ENCODE data around the gene CCDC180.

The CCDC180 gene

GRCh38 chr9:97300586-97300985, 6.9 kb upstream of the CCDC180 start:
- H3K4me3 ChIP-seq (replicated peaks in 1 of 2; ENCODE audit: low read depth in 2 of 2, low read length in 2 of 2): no peak overlapping the region
- no peak for TF ChIP-seq CTCF (IDR thresholded peaks at IDR 0.05; ENCODE audit: low read depth, low read length)
- DNase-seq (ENCODE audit: low read depth in 2 of 2): no peak

GRCh38 chr9:97301974-97302373, 5.5 kb upstream of the CCDC180 start:
- no peak overlapping the region for H3K4me3 ChIP-seq (replicated peaks in 1 of 2; ENCODE audit: low read depth in 2 of 2, low read length in 2 of 2)
- TF ChIP-seq CTCF (IDR thresholded peaks at IDR 0.05; ENCODE audit: low read depth, low read length): no peak
- DNase-seq (ENCODE audit: low read depth in 2 of 2): no peak

DNA sequence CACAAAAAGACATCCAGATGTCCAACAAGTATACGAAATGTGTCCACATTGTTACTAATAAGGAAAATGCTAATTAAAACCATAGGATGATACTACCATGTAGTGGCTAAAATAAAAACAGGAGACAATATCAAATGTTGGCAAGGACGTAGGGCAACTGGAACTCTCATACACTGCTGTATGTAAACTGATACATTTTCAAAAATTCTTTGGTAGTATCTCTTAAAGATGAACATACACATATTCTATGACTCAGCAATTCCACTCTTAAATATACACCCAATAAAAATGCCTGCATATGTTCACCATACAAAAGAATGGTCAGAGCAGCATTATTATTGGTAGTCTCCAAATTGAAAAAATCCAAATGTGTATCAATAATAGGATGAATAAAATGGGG, 2.9 kb upstream of the CCDC180 start:
- DNase-seq (ENCODE audit: low read depth in 2 of 2): no peak
- no peak for TF ChIP-seq CTCF (IDR thresholded peaks at IDR 0.05; ENCODE audit: low read depth, low read length)
- no peak overlapping the region for H3K4me3 ChIP-seq (replicated peaks in 1 of 2; ENCODE audit: low read depth in 2 of 2, low read length in 2 of 2)

- no peak overlapping the region for H3K4me3 ChIP-seq (replicated peaks in 1 of 2; ENCODE audit: low read depth in 2 of 2, low read length in 2 of 2)
- no peak for DNase-seq (ENCODE audit: low read depth in 2 of 2)
- no peak for TF ChIP-seq CTCF (IDR thresholded peaks at IDR 0.05; ENCODE audit: low read depth, low read length)
These were observed 1.8 kb upstream of the CCDC180 start for GRCh38 chr9:97305501-97306298.

DNA sequence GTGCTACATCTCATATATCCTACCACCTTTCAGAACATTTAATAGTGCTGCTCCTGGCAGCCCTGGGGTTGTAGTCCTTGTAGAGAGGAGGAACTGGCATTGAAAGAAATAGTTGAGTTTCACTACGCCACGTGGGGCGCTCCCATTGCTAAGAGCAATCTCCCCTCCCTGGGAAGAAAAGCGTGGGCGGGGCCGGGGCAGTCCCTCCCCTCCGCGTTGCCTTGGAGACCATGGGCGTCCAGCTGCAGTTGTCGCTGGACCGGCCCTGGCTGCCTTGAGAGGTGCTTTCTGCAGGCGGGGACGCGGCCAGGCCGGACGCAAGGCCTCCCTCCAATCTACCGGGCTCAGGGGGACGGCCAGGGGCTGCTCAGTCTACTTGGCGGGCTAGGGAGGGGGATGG, 368 bp upstream of the CCDC180 start:
- TF ChIP-seq CTCF (IDR thresholded peaks at IDR 0.05; ENCODE audit: low read depth, low read length): no peak
- peak overlapping the region; percentile 13 to 28 for H3K4me3 ChIP-seq (replicated peaks in 1 of 2; ENCODE audit: low read depth in 2 of 2, low read length in 2 of 2)
- DNase-seq (ENCODE audit: low read depth in 2 of 2): peak; percentile 73 to 78

DNA sequence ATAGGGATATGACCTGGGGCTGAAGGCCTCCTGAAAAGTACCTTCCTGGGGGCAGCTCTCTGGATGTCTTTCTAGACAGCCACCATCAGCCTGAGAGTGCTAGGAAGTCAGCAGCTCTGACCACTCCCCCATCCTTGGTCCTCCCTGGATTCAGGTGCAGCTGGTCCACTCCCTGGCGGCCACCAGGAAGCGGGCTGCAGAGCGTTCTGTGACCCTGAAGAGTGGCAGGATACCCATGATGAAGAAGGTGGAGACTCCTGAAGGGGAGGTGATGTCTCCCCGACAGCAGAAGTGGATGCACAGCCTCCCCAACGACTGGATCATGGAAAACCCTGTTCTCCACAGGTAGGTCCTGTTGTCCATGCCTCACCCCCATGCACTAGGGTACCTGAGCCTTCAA, 1.8 kb downstream of the CCDC180 start:
- DNase-seq (ENCODE audit: low read depth in 2 of 2): no peak
- no peak overlapping the region for H3K4me3 ChIP-seq (replicated peaks in 1 of 2; ENCODE audit: low read depth in 2 of 2, low read length in 2 of 2)
- TF ChIP-seq CTCF (IDR thresholded peaks at IDR 0.05; ENCODE audit: low read depth, low read length): no peak

GRCh38 chr9:97310023-97310422, 2.6 kb downstream of the CCDC180 start:
- TF ChIP-seq CTCF (IDR thresholded peaks at IDR 0.05; ENCODE audit: low read depth, low read length): no peak
- no peak for DNase-seq (ENCODE audit: low read depth in 2 of 2)
- H3K4me3 ChIP-seq (replicated peaks in 1 of 2; ENCODE audit: low read depth in 2 of 2, low read length in 2 of 2): no peak overlapping the region
